K562 (cell line): ENCODE results near the gene TRAPPC5. TPM values are rescaled to one million over a fixed set of nuclear protein-coding genes. Genes with fewer than 3 reads are reported as not detected.

Source experiments
- ATAC-seq: fragments of 200-7000 bp; cut with Tn5 transposase; 3 replicates; pipeline ENCODE4 v1.9.1; 2020; ENCODE audit warnings: moderate library complexity
- BruUV-seq: library from RNA; stranded (reverse); fragments of 400-500 nt; replicated peaks from 2 replicates; lab custom pipeline; 2021; lab: Mats Ljungman, UMichigan
- CTCF ChIA-PET: fragments of 300-600 bp; formaldehyde crosslinking; extraction: SDS; loops from one replicate; lab custom pipeline; 2021; ENCODE audit warnings: low intra/inter-chr PET ratio; lab: Yijun Ruan, JAX
- POLR2A ChIA-PET: fragments of 300-600, 350-650 bp; sonication (Branson Sonifier 250); formaldehyde crosslinking; extraction: SDS; loops from one replicate; lab custom pipeline; 2021; ENCODE audit warnings: antibody characterized with exemption, inconsistent platforms; lab: Yijun Ruan, JAX
- DNase-seq, 4 experiments: peaks; one replicate each; pipeline versions ENCODE4 v3.0.0 to v3.0.0-alpha.2; 2011 to 2018; ENCODE audit warnings: low spot score in 3 of 4, mixed read lengths in 3 of 4; ENCODE audit errors: extremely low read depth in 1 of 4
- FAIRE-seq: peaks from 2 replicates; lab custom pipeline; 2011; peaks lifted over from hg19 to GRCh38; lab: Jason Lieb, UNC
- H2AFZ ChIP-seq: 2 replicates; pipeline ENCODE4 v1.6.0; 2011; ENCODE audit warnings: low read depth, low read length, control low read depth, inconsistent platforms
- H3K27ac ChIP-seq: fragments of 200-600 bp; 3 replicates; pipeline ENCODE4 v1.8.0; 2011; ENCODE audit warnings: low read depth, mild to moderate bottlenecking, control low read depth, inconsistent platforms, low read length, moderate library complexity, mixed read lengths; ENCODE audit errors: extremely low read depth
- H3K27me3 ChIP-seq, 2 experiments: fragments of 300-600 bp in 1 of 2; 2 replicates in 1 of 2; 3 replicates in 1 of 2; pipeline versions ENCODE4 v1.6.0 to v1.8.0; 2011; ENCODE audit warnings: inconsistent platforms in 2 of 2, low read length in 2 of 2, mild to moderate bottlenecking in 1 of 2, mixed read lengths in 1 of 2, moderate library complexity in 1 of 2; ENCODE audit not compliant: control insufficient read depth in 2 of 2, insufficient read depth in 2 of 2
- H3K36me3 ChIP-seq: fragments of 300-600 bp; 3 replicates; pipeline ENCODE4 v1.8.0; 2011; ENCODE audit warnings: mild to moderate bottlenecking, low read length, inconsistent platforms; ENCODE audit not compliant: control insufficient read depth, insufficient read depth
- H3K4me1 ChIP-seq, 2 experiments: fragments of 200-600 bp in 1 of 2; replicated peaks in 1 of 2; 2 replicates in 1 of 2; 3 replicates in 1 of 2; pipeline versions ENCODE4 v1.5.1 to v1.8.0; 2011; ENCODE audit warnings: inconsistent platforms in 2 of 2, low read length in 2 of 2, mild to moderate bottlenecking in 1 of 2, mixed read lengths in 1 of 2, moderate library complexity in 1 of 2; ENCODE audit not compliant: control insufficient read depth in 2 of 2, insufficient read depth in 2 of 2
- H3K4me2 ChIP-seq: 2 replicates; pipeline ENCODE4 v1.6.1; 2011; ENCODE audit warnings: low read length, control low read depth, inconsistent platforms, mixed read lengths; ENCODE audit not compliant: insufficient read depth
- H3K4me3 ChIP-seq: fragments of 200-600 bp; sonication (generic), shearing (Covaris generic); 2 replicates; pipeline ENCODE4 v1.5.1; 2016; ENCODE audit warnings: control low read depth, inconsistent platforms
- H3K79me2 ChIP-seq: fragments of 200-600 bp; 3 replicates; pipeline ENCODE4 v1.8.0; 2011; ENCODE audit warnings: low read length, inconsistent platforms; ENCODE audit not compliant: control insufficient read depth, insufficient read depth
- H3K9ac ChIP-seq, 2 experiments: 2 replicates each; pipeline versions ENCODE4 v1.6.0 to v1.6.1; 2011; ENCODE audit warnings: low read depth in 2 of 2, low read length in 2 of 2, control low read depth in 1 of 2, inconsistent platforms in 1 of 2, mild to moderate bottlenecking in 1 of 2, mixed read lengths in 1 of 2; ENCODE audit not compliant: insufficient read depth in 1 of 2
- H3K9me1 ChIP-seq: one replicate; pipeline ENCODE4 v1.6.0; 2011; ENCODE audit warnings: inconsistent platforms, mild to moderate bottlenecking, low read length, moderate library complexity; ENCODE audit not compliant: control insufficient read depth, insufficient read depth
- H3K9me3 ChIP-seq: replicated peaks from 2 replicates; pipeline ENCODE4 v1.5.1; 2011; ENCODE audit warnings: low read depth, low read length, inconsistent platforms; ENCODE audit not compliant: control insufficient read depth, insufficient read depth
- H4K20me1 ChIP-seq: replicated peaks from 2 replicates; pipeline ENCODE4 v1.6.1; 2011; ENCODE audit warnings: low read length, inconsistent platforms, mixed read lengths; ENCODE audit not compliant: control insufficient read depth, insufficient read depth
- ELF2 ChIP-seq: fragments of 250-450 bp; sonication (Bioruptor Pico); IDR thresholded peaks from 2 replicates; pipeline ENCODE4 v1.5.0; 2021; ENCODE audit warnings: mild to moderate bottlenecking
- MYC ChIP-seq, 2 experiments: fragments of 250-450 bp in 1 of 2; sonication (Bioruptor Pico) in 1 of 2; IDR thresholded peaks; 2 replicates each; pipeline versions ENCODE4 v1.5.1 to v1.6.1; 2012 to 2021; ENCODE audit warnings: low read depth in 2 of 2, borderline replicate concordance in 1 of 2, improper control_type of control experiment in 1 of 2, low read length in 1 of 2, mild to moderate bottlenecking in 1 of 2, moderate library complexity in 1 of 2
- NR2C2 ChIP-seq, 2 experiments: fragments of 200-800 bp in 1 of 2; sonication (Bioruptor generic) in 1 of 2; sonication (generic) in 1 of 2; formaldehyde crosslinking in 1 of 2; IDR thresholded peaks; 2 replicates each; pipeline versions ENCODE4 v1.6.1 to v1.8.0; 2016 to 2022; ENCODE audit warnings: mild to moderate bottlenecking in 1 of 2, missing compliant biosample characterization in 1 of 2, missing genetic modification characterization in 1 of 2, missing genetic modification reagents in 1 of 2
- STAG1 ChIP-seq: sonication (generic); formaldehyde crosslinking; IDR thresholded peaks from 2 replicates; pipeline ENCODE4 v1.5.0; 2020; ENCODE audit warnings: missing genetic modification reagents, borderline replicate concordance
- ZNF282 ChIP-seq: sonication (generic); formaldehyde crosslinking; IDR thresholded peaks from 2 replicates; pipeline ENCODE4 v1.8.1; 2023; ENCODE audit warnings: missing genetic modification reagents
- ZNF431 ChIP-seq: sonication (generic); formaldehyde crosslinking; IDR thresholded peaks from 2 replicates; pipeline ENCODE4 v1.8.0; 2022; ENCODE audit warnings: mild to moderate bottlenecking, missing genetic modification reagents
- WGBS: fragments of 100-300 bp; shearing (Covaris generic); methylation state at CpG from one replicate; pipeline ENCODE4 v1.1.6; 2016; ENCODE audit warnings: low coverage, mixed read lengths; ENCODE audit not compliant: insufficient coverage; ENCODE audit errors: missing lambda C conversion rate; 5-methylcytosine and 5-hydroxymethylcytosine counted together
- in situ Hi-C: fragments of 300-500 bp; cut with MboI; formaldehyde crosslinking; loops from 4 replicates; pipeline ENCODE4 v1.15.0; 2018; ENCODE audit warnings: inconsistent platforms, mixed read lengths
- intact Hi-C: fragments of 100-400 bp; cut with micrococcal nuclease; formaldehyde crosslinking; loops from 2 replicates; pipeline ENCODE4 v1.14.2; 2022
- polyA plus RNA-seq, 8 experiments: library from polyadenylated mRNA; depleted of rRNA in 4 of 8; stranded (reverse) in 5 of 8; unstranded in 3 of 8; fragments of >200 nt; fragmentation: Nextera tagmentation in 2 of 8; fragmentation: Illumina TruSeq in 1 of 8; extraction: Ambion mirVana in 2 of 8; extraction: Trizol in 1 of 8; gene quantifications; 2 replicates each; pipeline versions ENCODE4 v1.2.1 to v1.2.3, GENCODE V29; 2011 to 2014; ENCODE audit warnings: inconsistent platforms in 1 of 8, missing spikeins in 1 of 8
- total RNA-seq, 7 experiments: library from RNA; depleted of rRNA in 6 of 7; stranded (reverse); fragments of >200 nt in 6 of 7; fragmentation: Illumina TruSeq in 2 of 7; extraction: Trizol in 2 of 7; gene quantifications; 2 replicates each; pipeline versions ENCODE4 v1.2.1 to v1.2.3, GENCODE V29; 2011 to 2021; ENCODE audit warnings: low replicate concordance in 1 of 7
- TF ChIP-seq, protein P1 (sequence below), 3 experiments: fragments of 200-800 bp in 1 of 3; sonication (Bioruptor generic) in 1 of 3; sonication (generic) in 1 of 3; formaldehyde crosslinking in 1 of 3; IDR thresholded peaks; 2 replicates each; pipeline versions ENCODE4 v1.6.1 to v1.8.0; 2016 to 2022; ENCODE audit warnings: mild to moderate bottlenecking in 2 of 3, missing compliant biosample characterization in 2 of 3, missing genetic modification characterization in 2 of 3, missing genetic modification reagents in 1 of 3
- TF ChIP-seq, protein P2 (sequence below): fragments of 450-650 bp; IDR thresholded peaks from 2 replicates; pipeline ENCODE4 v1.6.1; 2017; ENCODE audit warnings: antibody characterized with exemption, mild to moderate bottlenecking
- TF ChIP-seq, protein P3 (sequence below), 2 experiments: IDR thresholded peaks in 1 of 2; conservative IDR thresholded peaks in 1 of 2; 2 replicates each; pipeline ENCODE4 v1.6.1; 2016; ENCODE audit warnings: low read depth in 2 of 2, mild to moderate bottlenecking in 1 of 2, missing compliant biosample characterization in 1 of 2, missing genetic modification characterization in 1 of 2, moderate library complexity in 1 of 2

Gene TRAPPC5
- total and polyA plus RNA-seq, 9 of the 15 experiments (the other 6 are each of a cell fraction or from before 2014, with no cell fraction given), result 2.0 to 76.9 (median 29.3) TPM

DNA sequence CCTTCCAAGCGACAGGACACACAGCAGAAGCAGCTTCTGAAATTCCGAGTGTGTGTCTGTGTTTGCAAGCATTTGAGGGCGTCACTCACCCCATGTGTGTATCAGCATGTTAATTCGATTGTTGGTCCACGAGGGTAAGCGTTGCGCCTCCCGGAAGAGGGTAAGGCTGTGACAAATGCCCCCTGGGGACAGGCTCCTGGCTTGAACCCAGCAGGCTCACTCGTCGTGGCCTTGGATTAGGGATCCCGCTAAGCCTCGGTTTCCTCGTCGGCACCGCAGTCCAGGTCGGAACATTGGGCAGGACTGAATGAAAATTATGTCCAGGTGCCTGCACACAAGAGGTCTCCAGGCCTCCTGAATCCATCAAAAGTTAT is 44.3 kb upstream of the TRAPPC5 start:
- Histone ChIP-seq H3K36me3 (peaks cover 42% of the 10 kb centered on the region; the same call in 2 of the 3 replicates), H3K9me1 (no peaks in the 10 kb centered on the region), H3K4me3 (peak overlapping the region; percentile 79), H3K4me1 (peaks cover 15 to 51% of the 10 kb centered on the region in 2 experiments; a peak in 4 of 5 replicates), H3K4me2 (peak overlapping the region; percentile 95), H3K9me3 (peaks cover 6% of the 10 kb centered on the region; the same call in 1 of the 2 replicates), H4K20me1 (peaks cover 14% of the 10 kb centered on the region), H3K27ac (peak overlapping the region; percentile 93; the same call in 2 of the 3 replicates), H3K9ac (peak overlapping the region; percentile 90 to 97), H2AFZ (peak overlapping the region; percentile 98), H3K79me2 (peaks cover 40% of the 10 kb centered on the region), H3K27me3 (no peaks in the 10 kb centered on the region; a peak in 1 of 5 replicates)
- ATAC-seq (no peak), FAIRE-seq (no peak), DNase-seq (no peak)
- CTCF ChIA-PET, result no interaction called here
- BruUV-seq, result TSS peak; percentile 87
- 23% methylated on average over 16 of the region's 16 CpGs for WGBS
- POLR2A ChIA-PET, result interaction anchor here (0.6 to 0.7 kb wide), 2 partner anchors 233 to 308 kb away, joined by 3 read pairs; no protein-coding TSS in a partner anchor
- in situ Hi-C loops (no loop called here), intact Hi-C loops (no loop called here)
- TF ChIP-seq, protein P1, sequence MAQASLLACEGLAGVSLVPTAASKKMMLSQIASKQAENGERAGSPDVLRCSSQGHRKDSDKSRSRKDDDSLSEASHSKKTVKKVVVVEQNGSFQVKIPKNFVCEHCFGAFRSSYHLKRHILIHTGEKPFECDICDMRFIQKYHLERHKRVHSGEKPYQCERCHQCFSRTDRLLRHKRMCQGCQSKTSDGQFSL (CRISPR knock-in tag; IDR thresholded peaks at IDR 0.05), result peak; percentile 75; the same call in 1 of the 2 replicates
- TF ChIP-seq, protein P1 (tag; IDR thresholded peaks at IDR 0.05), result no peak
- TF ChIP-seq ELF2 (CRISPR knock-in tag) (no peak), NR2C2 (CRISPR knock-in tag; IDR thresholded peaks at IDR 0.05) (no peak), NR2C2 (tag; IDR thresholded peaks at IDR 0.05) (0 out of 2 replicates have a peak, but pooled peaks have one; percentile 4), ZNF431 (CRISPR knock-in tag) (peak; percentile 70; the same call in 1 of the 2 replicates), ZNF282 (CRISPR knock-in tag) (0 out of 2 replicates have a peak, but pooled peaks have one; percentile 44), STAG1 (CRISPR knock-in tag) (peak; percentile 44; the same call in 1 of the 2 replicates), MYC (IDR thresholded peaks at IDR 0.05; ENCODE audit: low read depth, low read length) (no peak), MYC (CRISPR knock-in tag; IDR thresholded peaks at IDR 0.05; ENCODE audit: borderline replicate concordance, low read depth) (0 out of 2 replicates have a peak, but pooled peaks have one; percentile 34)
- TF ChIP-seq, protein P2, sequence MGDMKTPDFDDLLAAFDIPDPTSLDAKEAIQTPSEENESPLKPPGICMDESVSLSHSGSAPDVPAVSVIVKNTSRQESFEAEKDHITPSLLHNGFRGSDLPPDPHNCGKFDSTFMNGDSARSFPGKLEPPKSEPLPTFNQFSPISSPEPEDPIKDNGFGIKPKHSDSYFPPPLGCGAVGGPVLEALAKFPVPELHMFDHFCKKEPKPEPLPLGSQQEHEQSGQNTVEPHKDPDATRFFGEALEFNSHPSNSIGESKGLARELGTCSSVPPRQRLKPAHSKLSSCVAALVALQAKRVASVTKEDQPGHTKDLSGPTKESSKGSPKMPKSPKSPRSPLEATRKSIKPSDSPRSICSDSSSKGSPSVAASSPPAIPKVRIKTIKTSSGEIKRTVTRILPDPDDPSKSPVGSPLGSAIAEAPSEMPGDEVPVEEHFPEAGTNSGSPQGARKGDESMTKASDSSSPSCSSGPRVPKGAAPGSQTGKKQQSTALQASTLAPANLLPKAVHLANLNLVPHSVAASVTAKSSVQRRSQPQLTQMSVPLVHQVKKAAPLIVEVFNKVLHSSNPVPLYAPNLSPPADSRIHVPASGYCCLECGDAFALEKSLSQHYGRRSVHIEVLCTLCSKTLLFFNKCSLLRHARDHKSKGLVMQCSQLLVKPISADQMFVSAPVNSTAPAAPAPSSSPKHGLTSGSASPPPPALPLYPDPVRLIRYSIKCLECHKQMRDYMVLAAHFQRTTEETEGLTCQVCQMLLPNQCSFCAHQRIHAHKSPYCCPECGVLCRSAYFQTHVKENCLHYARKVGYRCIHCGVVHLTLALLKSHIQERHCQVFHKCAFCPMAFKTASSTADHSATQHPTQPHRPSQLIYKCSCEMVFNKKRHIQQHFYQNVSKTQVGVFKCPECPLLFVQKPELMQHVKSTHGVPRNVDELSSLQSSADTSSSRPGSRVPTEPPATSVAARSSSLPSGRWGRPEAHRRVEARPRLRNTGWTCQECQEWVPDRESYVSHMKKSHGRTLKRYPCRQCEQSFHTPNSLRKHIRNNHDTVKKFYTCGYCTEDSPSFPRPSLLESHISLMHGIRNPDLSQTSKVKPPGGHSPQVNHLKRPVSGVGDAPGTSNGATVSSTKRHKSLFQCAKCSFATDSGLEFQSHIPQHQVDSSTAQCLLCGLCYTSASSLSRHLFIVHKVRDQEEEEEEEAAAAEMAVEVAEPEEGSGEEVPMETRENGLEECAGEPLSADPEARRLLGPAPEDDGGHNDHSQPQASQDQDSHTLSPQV, result 0 out of 2 replicates have a peak, but pooled peaks have one; percentile 4
- TF ChIP-seq, protein P3, sequence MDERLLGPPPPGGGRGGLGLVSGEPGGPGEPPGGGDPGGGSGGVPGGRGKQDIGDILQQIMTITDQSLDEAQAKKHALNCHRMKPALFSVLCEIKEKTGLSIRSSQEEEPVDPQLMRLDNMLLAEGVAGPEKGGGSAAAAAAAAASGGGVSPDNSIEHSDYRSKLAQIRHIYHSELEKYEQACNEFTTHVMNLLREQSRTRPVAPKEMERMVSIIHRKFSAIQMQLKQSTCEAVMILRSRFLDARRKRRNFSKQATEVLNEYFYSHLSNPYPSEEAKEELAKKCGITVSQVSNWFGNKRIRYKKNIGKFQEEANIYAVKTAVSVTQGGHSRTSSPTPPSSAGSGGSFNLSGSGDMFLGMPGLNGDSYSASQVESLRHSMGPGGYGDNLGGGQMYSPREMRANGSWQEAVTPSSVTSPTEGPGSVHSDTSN (CRISPR knock-in tag; IDR thresholded peaks at IDR 0.05; ENCODE audit: low read depth), result no peak
- TF ChIP-seq, protein P3 (tag; conservative IDR thresholded peaks at IDR 0.05; ENCODE audit: low read depth), result no peak
